SK-N-SH (cell line): ENCODE data around the gene ADAM33.

ENCODE experiments used
- ELF1 ChIP-seq: IDR thresholded peaks from 2 replicates; pipeline ENCODE4 v1.4.0; 2012
- EP300 ChIP-seq, 2 experiments: IDR thresholded peaks; 2 replicates each; pipeline versions ENCODE4 v1.4.0 to v1.6.1; 2012; ENCODE audit warnings: borderline replicate concordance in 1 of 2, low read depth in 1 of 2, low read length in 1 of 2
- EZH2phosphoT487 ChIP-seq: fragments of 200-600 bp; sonication (generic); IDR thresholded peaks from 2 replicates; pipeline ENCODE4 v1.6.1; 2017; ENCODE audit warnings: low read depth, mixed run types, mild to moderate bottlenecking, antibody characterized with exemption, moderate library complexity, borderline replicate concordance
- FOXM1 ChIP-seq: IDR thresholded peaks from 2 replicates; pipeline ENCODE4 v1.4.0; 2012; ENCODE audit warnings: low read depth, mild to moderate bottlenecking
- MEF2A ChIP-seq: IDR thresholded peaks from 2 replicates; pipeline ENCODE4 v1.4.0; 2012; ENCODE audit warnings: low read depth, borderline replicate concordance
- NFIC ChIP-seq: IDR thresholded peaks from 2 replicates; pipeline ENCODE4 v1.4.0; 2012; ENCODE audit warnings: borderline replicate concordance
- RAD21 ChIP-seq: IDR thresholded peaks from 2 replicates; pipeline ENCODE4 v1.6.1; 2012; ENCODE audit warnings: mild to moderate bottlenecking, low read length
- YY1 ChIP-seq: IDR thresholded peaks from 2 replicates; pipeline ENCODE4 v1.4.0; 2012; ENCODE audit warnings: low read depth, mild to moderate bottlenecking
- TF ChIP-seq, protein P1 (sequence below): fragments of 200-600 bp; sonication (generic); IDR thresholded peaks from 2 replicates; pipeline ENCODE4 v1.6.1; 2017; ENCODE audit warnings: antibody characterized with exemption, mild to moderate bottlenecking, moderate library complexity
- TF ChIP-seq, protein P2 (sequence below): IDR thresholded peaks from 2 replicates; pipeline ENCODE4 v1.4.0; 2012; ENCODE audit warnings: low read depth
- TF ChIP-seq, protein P3 (sequence below): IDR thresholded peaks from 2 replicates; pipeline ENCODE4 v1.4.0; 2012; ENCODE audit warnings: low read depth, borderline replicate concordance

DNA sequence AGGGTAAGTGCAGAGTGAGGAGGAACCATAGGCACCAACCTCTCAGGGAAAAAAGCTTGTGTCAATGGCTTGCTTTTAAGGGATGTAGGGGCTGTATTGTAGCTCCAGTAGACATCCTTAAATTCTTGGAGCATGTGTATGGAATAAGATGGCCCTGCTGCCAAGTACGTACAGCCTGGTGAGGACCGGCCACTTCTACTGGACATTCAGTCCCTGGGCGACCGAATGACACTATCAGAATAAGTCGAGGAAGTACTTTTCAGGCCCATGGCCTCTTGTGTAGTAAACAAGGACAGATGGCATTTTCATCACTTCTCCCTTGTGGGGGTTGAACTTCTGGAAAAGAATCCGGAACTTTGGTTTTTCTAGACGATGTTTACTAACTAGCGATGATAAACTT lies 51.4 kb downstream of the ADAM33 start:
- TF ChIP-seq YY1 (no peak), EP300 (IDR thresholded peaks at IDR 0.05; ENCODE audit: borderline replicate concordance in 1 of 2, low read depth in 1 of 2, low read length in 1 of 2) (no peak), EZH2phosphoT487 (no peak), ELF1 (no peak), MEF2A (no peak), RAD21 (no peak), FOXM1 (no peak), NFIC (no peak)
- TF ChIP-seq, protein P1, sequence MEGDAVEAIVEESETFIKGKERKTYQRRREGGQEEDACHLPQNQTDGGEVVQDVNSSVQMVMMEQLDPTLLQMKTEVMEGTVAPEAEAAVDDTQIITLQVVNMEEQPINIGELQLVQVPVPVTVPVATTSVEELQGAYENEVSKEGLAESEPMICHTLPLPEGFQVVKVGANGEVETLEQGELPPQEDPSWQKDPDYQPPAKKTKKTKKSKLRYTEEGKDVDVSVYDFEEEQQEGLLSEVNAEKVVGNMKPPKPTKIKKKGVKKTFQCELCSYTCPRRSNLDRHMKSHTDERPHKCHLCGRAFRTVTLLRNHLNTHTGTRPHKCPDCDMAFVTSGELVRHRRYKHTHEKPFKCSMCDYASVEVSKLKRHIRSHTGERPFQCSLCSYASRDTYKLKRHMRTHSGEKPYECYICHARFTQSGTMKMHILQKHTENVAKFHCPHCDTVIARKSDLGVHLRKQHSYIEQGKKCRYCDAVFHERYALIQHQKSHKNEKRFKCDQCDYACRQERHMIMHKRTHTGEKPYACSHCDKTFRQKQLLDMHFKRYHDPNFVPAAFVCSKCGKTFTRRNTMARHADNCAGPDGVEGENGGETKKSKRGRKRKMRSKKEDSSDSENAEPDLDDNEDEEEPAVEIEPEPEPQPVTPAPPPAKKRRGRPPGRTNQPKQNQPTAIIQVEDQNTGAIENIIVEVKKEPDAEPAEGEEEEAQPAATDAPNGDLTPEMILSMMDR = no peak
- TF ChIP-seq, protein P2, sequence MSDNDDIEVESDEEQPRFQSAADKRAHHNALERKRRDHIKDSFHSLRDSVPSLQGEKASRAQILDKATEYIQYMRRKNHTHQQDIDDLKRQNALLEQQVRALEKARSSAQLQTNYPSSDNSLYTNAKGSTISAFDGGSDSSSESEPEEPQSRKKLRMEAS = no peak
- TF ChIP-seq, protein P3, sequence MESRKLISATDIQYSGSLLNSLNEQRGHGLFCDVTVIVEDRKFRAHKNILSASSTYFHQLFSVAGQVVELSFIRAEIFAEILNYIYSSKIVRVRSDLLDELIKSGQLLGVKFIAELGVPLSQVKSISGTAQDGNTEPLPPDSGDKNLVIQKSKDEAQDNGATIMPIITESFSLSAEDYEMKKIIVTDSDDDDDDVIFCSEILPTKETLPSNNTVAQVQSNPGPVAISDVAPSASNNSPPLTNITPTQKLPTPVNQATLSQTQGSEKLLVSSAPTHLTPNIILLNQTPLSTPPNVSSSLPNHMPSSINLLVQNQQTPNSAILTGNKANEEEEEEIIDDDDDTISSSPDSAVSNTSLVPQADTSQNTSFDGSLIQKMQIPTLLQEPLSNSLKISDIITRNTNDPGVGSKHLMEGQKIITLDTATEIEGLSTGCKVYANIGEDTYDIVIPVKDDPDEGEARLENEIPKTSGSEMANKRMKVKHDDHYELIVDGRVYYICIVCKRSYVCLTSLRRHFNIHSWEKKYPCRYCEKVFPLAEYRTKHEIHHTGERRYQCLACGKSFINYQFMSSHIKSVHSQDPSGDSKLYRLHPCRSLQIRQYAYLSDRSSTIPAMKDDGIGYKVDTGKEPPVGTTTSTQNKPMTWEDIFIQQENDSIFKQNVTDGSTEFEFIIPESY = no peak
